Testis (tissue), 3 donors: ENCODE results near the gene PIGW. TPM values are rescaled to one million over a fixed set of nuclear protein-coding genes. Genes with fewer than 3 reads are reported as not detected.

ENCODE experiments used
- DNase-seq: peaks from one replicate; pipeline ENCODE4 v3.0.0-alpha.2; 2019
- H3K27ac ChIP-seq, 2 donors: fragments of 200-600 bp; sonication (generic); one replicate each; pipeline ENCODE4 v1.5.1; 2019
- H3K27me3 ChIP-seq: fragments of 200-600 bp; sonication (generic); one replicate; pipeline ENCODE4 v1.5.1; 2019
- H3K36me3 ChIP-seq: fragments of 200-600 bp; sonication (generic); one replicate; pipeline ENCODE4 v1.5.1; 2017; ENCODE audit warnings: low read depth; ENCODE audit errors: missing control alignments
- H3K4me1 ChIP-seq: fragments of 200-600 bp; sonication (generic); one replicate; pipeline ENCODE4 v1.5.1; 2019
- H3K4me3 ChIP-seq, 2 donors: fragments of 200-600 bp; sonication (generic); one replicate each; pipeline ENCODE4 v1.5.1; 2017 to 2019
- H3K9me3 ChIP-seq: fragments of 200-600 bp; sonication (generic); one replicate; pipeline ENCODE4 v1.5.1; 2017
- CTCF ChIP-seq, 3 experiments: fragments of 450-650 bp in 2 of 3; fragments of 200-600 bp in 1 of 3; sonication (generic) in 1 of 3; IDR thresholded peaks; one replicate each; pipeline ENCODE4 v1.5.1; 2016 to 2019; ENCODE audit warnings: antibody characterized with exemption in 3 of 3, mild to moderate bottlenecking in 2 of 3, moderate library complexity in 1 of 3
- POLR2A ChIP-seq: fragments of 450-650 bp; IDR thresholded peaks from one replicate; pipeline ENCODE4 v1.6.1; 2017; ENCODE audit warnings: antibody characterized with exemption, mild to moderate bottlenecking, moderate library complexity
- WGBS, 2 donors: methylation state at CpG; one replicate each; pipeline ENCODE4 v1.1.5; 2018; 5-methylcytosine and 5-hydroxymethylcytosine counted together
- intact Hi-C: fragments of 100-400 bp; cut with DNase I; formaldehyde crosslinking; loops from one replicate; pipeline ENCODE4 v1.15.1; 2023; ENCODE audit warnings: low total_unique reads
- polyA plus RNA-seq: library from polyadenylated mRNA; stranded (reverse); fragments of 350-450 nt; fragmentation: Illumina TruSeq; extraction: RNeasy Lipid Tissue Mini Kit (QIAGEN cat#74804); gene quantifications from one replicate; pipeline ENCODE4 v1.2.3, GENCODE V29; 2014; ENCODE audit warnings: low read depth, low replicate concordance; ENCODE audit not compliant: insufficient read depth
- total RNA-seq, 2 donors: library from RNA; depleted of rRNA; stranded (reverse); fragments of >200 nt; gene quantifications; one replicate each; pipeline ENCODE4 v1.2.3, GENCODE V29; 2016

Gene PIGW
- total and polyA plus RNA-seq, 3 donors from 2014 or later, result 5.5 to 8.5 (median 7.6) TPM

GRCh38 chr17:36493956-36494355 is 40.8 kb upstream of the PIGW start:
- intact Hi-C loops, result no loop called here
- 79 to 86% methylated on average over 1 of the region's 1 CpG for WGBS, 2 donors
- no peaks in the 10 kb centered on the region for H3K27me3 ChIP-seq
- no peaks in the 10 kb centered on the region for H3K9me3 ChIP-seq
- H3K36me3 ChIP-seq, result no peaks in the 10 kb centered on the region
- no peak for DNase-seq
- H3K4me3 ChIP-seq, result no peak overlapping the region
- no peak overlapping the region for H3K27ac ChIP-seq
- no peaks in the 10 kb centered on the region for H3K4me1 ChIP-seq
- TF ChIP-seq POLR2A, result no peak
- no peak for TF ChIP-seq CTCF (IDR thresholded peaks at IDR 0.05)

- TF ChIP-seq POLR2A (no peak), CTCF (IDR thresholded peaks at IDR 0.05) (no peak)
- H3K27ac ChIP-seq, result no peak overlapping the region
- H3K4me3 ChIP-seq, result no peak overlapping the region
- DNase-seq, result no peak
- H3K9me3 ChIP-seq, result no peaks in the 10 kb centered on the region
- H3K4me1 ChIP-seq, result no peaks in the 10 kb centered on the region
- H3K27me3 ChIP-seq, result no peaks in the 10 kb centered on the region
- intact Hi-C loops, result no loop called here
- H3K36me3 ChIP-seq, result no peaks in the 10 kb centered on the region
- 80 to 84% methylated on average over 5 of the region's 5 CpGs for WGBS, 2 donors
Observed at GRCh38 chr17:36494674-36495073, 40.1 kb upstream of the PIGW start.

GRCh38 chr17:36495076-36495578 is 39.7 kb upstream of the PIGW start:
- WGBS, 2 donors, result 72 to 80% methylated on average over 3 of the region's 3 CpGs
- DNase-seq, result no peak
- Histone ChIP-seq H3K4me3 (no peak overlapping the region), H3K4me1 (no peaks in the 10 kb centered on the region), H3K9me3 (no peaks in the 10 kb centered on the region), H3K27me3 (no peaks in the 10 kb centered on the region), H3K36me3 (no peaks in the 10 kb centered on the region), H3K27ac (no peak overlapping the region)
- intact Hi-C loops, result no loop called here
- TF ChIP-seq POLR2A (no peak), CTCF (IDR thresholded peaks at IDR 0.05) (no peak)

GRCh38 chr17:36496018-36496789 is 38.6 kb upstream of the PIGW start:
- no peak overlapping the region for H3K27ac ChIP-seq
- TF ChIP-seq CTCF (IDR thresholded peaks at IDR 0.05), result no peak
- TF ChIP-seq POLR2A, result no peak
- H3K9me3 ChIP-seq, result no peaks in the 10 kb centered on the region
- no peaks in the 10 kb centered on the region for H3K36me3 ChIP-seq
- H3K27me3 ChIP-seq, result no peaks in the 10 kb centered on the region
- WGBS, 2 donors, result 83 to 86% methylated on average over 9 of the region's 9 CpGs
- H3K4me3 ChIP-seq, result no peak overlapping the region
- intact Hi-C loops, result no loop called here
- DNase-seq, result no peak
- H3K4me1 ChIP-seq, result no peaks in the 10 kb centered on the region

GRCh38 chr17:36498155-36498554 is 36.6 kb upstream of the PIGW start:
- Histone ChIP-seq H3K9me3 (no peaks in the 10 kb centered on the region), H3K27me3 (no peaks in the 10 kb centered on the region), H3K36me3 (no peaks in the 10 kb centered on the region), H3K4me3 (no peak overlapping the region), H3K4me1 (no peaks in the 10 kb centered on the region), H3K27ac (no peak overlapping the region)
- no peak for TF ChIP-seq POLR2A
- TF ChIP-seq CTCF (IDR thresholded peaks at IDR 0.05), result no peak
- intact Hi-C loops, result no loop called here
- no peak for DNase-seq
- WGBS, 2 donors, result 86 to 92% methylated on average over 7 to 9 of the region's 9 CpGs
